Measurements from ENCODE around the gene GPD1.

GPD1 gene

GRCh38 chr12:50103767-50104321 is at the start of gene GPD1:
GPD1 (plus strand) TSS chr12:50104008; CDS start chr12:50104051, 43 bp downstream.
- no peak for TF ChIP-seq YY1 (IDR thresholded peaks at IDR 0.05; ENCODE audit: low read depth)
- no peak for TF ChIP-seq EP300 (IDR thresholded peaks at IDR 0.05; ENCODE audit: borderline replicate concordance)
- TF ChIP-seq, protein P1, sequence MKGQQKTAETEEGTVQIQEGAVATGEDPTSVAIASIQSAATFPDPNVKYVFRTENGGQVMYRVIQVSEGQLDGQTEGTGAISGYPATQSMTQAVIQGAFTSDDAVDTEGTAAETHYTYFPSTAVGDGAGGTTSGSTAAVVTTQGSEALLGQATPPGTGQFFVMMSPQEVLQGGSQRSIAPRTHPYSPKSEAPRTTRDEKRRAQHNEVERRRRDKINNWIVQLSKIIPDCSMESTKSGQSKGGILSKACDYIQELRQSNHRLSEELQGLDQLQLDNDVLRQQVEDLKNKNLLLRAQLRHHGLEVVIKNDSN (IDR thresholded peaks at IDR 0.05), result peak; percentile 82
- no peak for TF ChIP-seq NFIC (IDR thresholded peaks at IDR 0.05)
- peak; percentile 52 for TF ChIP-seq EGR1 (IDR thresholded peaks at IDR 0.05)
- peak; percentile 14; the same call in 1 of the 2 replicates for TF ChIP-seq RAD21 (IDR thresholded peaks at IDR 0.05; ENCODE audit: low read depth)
- no peak for TF ChIP-seq FOXM1 (IDR thresholded peaks at IDR 0.05; ENCODE audit: borderline replicate concordance, low read depth)
- no peak for TF ChIP-seq TCF12 (IDR thresholded peaks at IDR 0.05; ENCODE audit: low read depth)
- no peak for TF ChIP-seq CREB1 (IDR thresholded peaks at IDR 0.05; ENCODE audit: low read depth)
- TF ChIP-seq MAX (IDR thresholded peaks at IDR 0.05), result peak; percentile 89
- TF ChIP-seq, protein P2, sequence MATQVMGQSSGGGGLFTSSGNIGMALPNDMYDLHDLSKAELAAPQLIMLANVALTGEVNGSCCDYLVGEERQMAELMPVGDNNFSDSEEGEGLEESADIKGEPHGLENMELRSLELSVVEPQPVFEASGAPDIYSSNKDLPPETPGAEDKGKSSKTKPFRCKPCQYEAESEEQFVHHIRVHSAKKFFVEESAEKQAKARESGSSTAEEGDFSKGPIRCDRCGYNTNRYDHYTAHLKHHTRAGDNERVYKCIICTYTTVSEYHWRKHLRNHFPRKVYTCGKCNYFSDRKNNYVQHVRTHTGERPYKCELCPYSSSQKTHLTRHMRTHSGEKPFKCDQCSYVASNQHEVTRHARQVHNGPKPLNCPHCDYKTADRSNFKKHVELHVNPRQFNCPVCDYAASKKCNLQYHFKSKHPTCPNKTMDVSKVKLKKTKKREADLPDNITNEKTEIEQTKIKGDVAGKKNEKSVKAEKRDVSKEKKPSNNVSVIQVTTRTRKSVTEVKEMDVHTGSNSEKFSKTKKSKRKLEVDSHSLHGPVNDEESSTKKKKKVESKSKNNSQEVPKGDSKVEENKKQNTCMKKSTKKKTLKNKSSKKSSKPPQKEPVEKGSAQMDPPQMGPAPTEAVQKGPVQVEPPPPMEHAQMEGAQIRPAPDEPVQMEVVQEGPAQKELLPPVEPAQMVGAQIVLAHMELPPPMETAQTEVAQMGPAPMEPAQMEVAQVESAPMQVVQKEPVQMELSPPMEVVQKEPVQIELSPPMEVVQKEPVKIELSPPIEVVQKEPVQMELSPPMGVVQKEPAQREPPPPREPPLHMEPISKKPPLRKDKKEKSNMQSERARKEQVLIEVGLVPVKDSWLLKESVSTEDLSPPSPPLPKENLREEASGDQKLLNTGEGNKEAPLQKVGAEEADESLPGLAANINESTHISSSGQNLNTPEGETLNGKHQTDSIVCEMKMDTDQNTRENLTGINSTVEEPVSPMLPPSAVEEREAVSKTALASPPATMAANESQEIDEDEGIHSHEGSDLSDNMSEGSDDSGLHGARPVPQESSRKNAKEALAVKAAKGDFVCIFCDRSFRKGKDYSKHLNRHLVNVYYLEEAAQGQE (IDR thresholded peaks at IDR 0.05; ENCODE audit: low read depth), result no peak

- no peak for TF ChIP-seq YY1 (IDR thresholded peaks at IDR 0.05; ENCODE audit: low read depth)
- TF ChIP-seq EP300 (IDR thresholded peaks at IDR 0.05; ENCODE audit: borderline replicate concordance), result no peak
- TF ChIP-seq TEAD4 (IDR thresholded peaks at IDR 0.05), result no peak; the same call in 1 of the 2 replicates
- TF ChIP-seq RAD21 (IDR thresholded peaks at IDR 0.05; ENCODE audit: low read depth), result peak; percentile 94
- TF ChIP-seq, protein P1 (IDR thresholded peaks at IDR 0.05), result no peak
- TF ChIP-seq NFIC (IDR thresholded peaks at IDR 0.05), result no peak
- TF ChIP-seq CEBPB (IDR thresholded peaks at IDR 0.05), result no peak
- 0 out of 2 replicates have a peak, but pooled peaks have one; percentile 53 for TF ChIP-seq ZBTB7A (IDR thresholded peaks at IDR 0.05; ENCODE audit: low read depth)
- TF ChIP-seq CREB1 (IDR thresholded peaks at IDR 0.05; ENCODE audit: low read depth), result no peak
- no peak for TF ChIP-seq TCF12 (IDR thresholded peaks at IDR 0.05; ENCODE audit: low read depth)
- no peak for TF ChIP-seq EGR1 (IDR thresholded peaks at IDR 0.05)
- no peak for TF ChIP-seq TAF1 (IDR thresholded peaks at IDR 0.05; ENCODE audit: low read depth)
- TF ChIP-seq MAX (IDR thresholded peaks at IDR 0.05), result peak; percentile 81
- TF ChIP-seq, protein P2 (IDR thresholded peaks at IDR 0.05; ENCODE audit: low read depth), result peak; percentile 60
These were observed 47.8 kb upstream of the GPD1 start for GRCh38 chr12:50055831-50056638.

- TF ChIP-seq YY1 (IDR thresholded peaks at IDR 0.05; ENCODE audit: low read depth), result no peak
- TF ChIP-seq RAD21 (IDR thresholded peaks at IDR 0.05; ENCODE audit: low read depth), result no peak
- TF ChIP-seq CEBPB (IDR thresholded peaks at IDR 0.05), result no peak
- TF ChIP-seq EP300 (IDR thresholded peaks at IDR 0.05; ENCODE audit: borderline replicate concordance), result no peak
These were observed 47.2 kb upstream of the GPD1 start for GRCh38 chr12:50056639-50056976.

GRCh38 chr12:50057000-50057841 is 46.6 kb upstream of the GPD1 start, which contains the start of gene ASIC1:
ASIC1 (plus strand) TSS chr12:50057596; CDS start chr12:50058767, 1,171 bp downstream.
- TF ChIP-seq EGR1 (IDR thresholded peaks at IDR 0.05) (no peak), TCF12 (IDR thresholded peaks at IDR 0.05; ENCODE audit: low read depth) (peak; percentile 49; the same call in 1 of the 2 replicates), TAF1 (IDR thresholded peaks at IDR 0.05; ENCODE audit: low read depth) (peak; percentile 37; the same call in 1 of the 2 replicates), CREB1 (IDR thresholded peaks at IDR 0.05; ENCODE audit: low read depth) (no peak), MAX (IDR thresholded peaks at IDR 0.05) (no peak; the same call in none of the 2 replicates), EP300 (IDR thresholded peaks at IDR 0.05; ENCODE audit: borderline replicate concordance) (no peak), CEBPB (IDR thresholded peaks at IDR 0.05) (no peak), YY1 (IDR thresholded peaks at IDR 0.05; ENCODE audit: low read depth) (no peak)
- TF ChIP-seq, protein P1 (IDR thresholded peaks at IDR 0.05), result no peak
